GM20431 (cell line): Measurements from ENCODE around the gene PHTF2.
"Not testable (repeated sequence)": the region's sequence is repeated elsewhere in the genome, so short reads cannot be mapped to it uniquely, and the experiment has no call there.

Experiments
- in situ Hi-C: fragments of 300-500 bp; cut with MseI, MboI; formaldehyde crosslinking; loops from one replicate; pipeline ENCODE4 v1.15.0; 2020; ENCODE audit warnings: low sequenced_read_pairs; ENCODE audit not compliant: unreplicated experiment

PHTF2 gene

DNA sequence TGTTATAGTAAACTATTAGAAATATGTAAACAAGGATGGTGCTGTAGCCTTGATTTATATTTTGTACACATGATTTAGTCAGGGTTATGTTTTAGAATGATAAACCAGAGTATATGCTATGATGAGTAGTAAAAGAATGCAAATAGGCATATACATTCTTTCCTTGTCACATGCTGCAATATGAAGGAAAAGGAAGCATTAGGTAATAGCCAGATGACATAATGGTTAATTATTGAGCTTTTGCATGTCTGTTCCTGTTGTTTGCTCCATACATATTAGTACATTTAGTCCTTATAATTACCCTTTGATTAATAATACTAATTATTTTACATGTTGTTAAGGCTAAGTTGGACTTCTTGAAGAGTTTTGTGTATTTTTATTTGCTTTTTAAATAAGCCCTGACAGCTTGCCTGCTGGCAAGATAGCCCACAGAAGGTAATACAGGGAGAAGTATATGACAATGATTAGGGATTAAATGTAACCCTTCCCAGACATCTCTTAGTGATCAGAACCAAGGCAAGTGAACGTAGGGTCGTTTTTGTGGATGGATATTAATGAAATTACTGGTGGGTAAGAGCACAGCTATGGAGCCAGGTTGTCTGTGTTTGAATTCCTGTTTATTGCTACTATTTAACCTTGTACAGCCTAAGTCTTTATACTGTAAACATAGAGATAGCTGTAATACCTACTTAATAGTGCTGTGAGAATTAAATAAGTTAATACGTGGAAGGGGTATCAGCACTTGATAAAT is 68.4 kb downstream of the PHTF2 start:
- in situ Hi-C loops, result no loop called here

DNA sequence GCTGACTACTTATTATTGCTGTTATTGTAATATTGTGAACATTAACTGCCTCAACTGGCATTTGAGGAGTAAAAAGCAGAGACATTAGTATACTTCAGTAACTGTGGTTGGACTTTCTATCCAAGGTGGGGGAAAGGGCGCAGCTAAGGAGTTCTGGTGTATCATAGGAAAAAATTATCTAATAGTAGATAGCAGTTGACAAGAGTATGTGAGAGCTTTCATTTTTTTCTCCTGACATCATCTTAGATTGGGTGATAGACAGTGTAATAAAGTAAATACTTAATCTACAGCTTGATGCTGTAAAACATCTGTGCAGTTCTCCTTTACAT is 68.9 kb downstream of the PHTF2 start:
- in situ Hi-C loops, result no loop called here

DNA sequence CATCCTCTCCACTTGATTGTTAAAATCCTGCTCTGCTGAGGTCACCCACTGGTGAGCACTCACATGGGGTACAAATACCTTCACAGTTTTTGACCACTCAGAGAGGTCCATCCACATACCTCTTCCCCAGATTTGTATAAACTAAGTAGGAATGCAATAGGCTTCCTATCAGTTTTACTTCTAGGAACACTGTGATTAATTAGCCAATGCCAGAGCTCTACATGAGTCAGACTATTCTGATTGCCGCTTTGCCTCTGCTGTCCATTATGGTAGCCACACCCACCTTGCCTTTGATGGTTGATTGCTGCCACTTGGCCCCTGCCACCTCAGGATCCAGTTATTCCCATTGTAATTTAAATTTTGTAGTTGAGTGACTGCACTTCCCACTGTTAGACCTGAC is 73.7 kb downstream of the PHTF2 start:
- in situ Hi-C loops, result not testable (repeated sequence)

DNA sequence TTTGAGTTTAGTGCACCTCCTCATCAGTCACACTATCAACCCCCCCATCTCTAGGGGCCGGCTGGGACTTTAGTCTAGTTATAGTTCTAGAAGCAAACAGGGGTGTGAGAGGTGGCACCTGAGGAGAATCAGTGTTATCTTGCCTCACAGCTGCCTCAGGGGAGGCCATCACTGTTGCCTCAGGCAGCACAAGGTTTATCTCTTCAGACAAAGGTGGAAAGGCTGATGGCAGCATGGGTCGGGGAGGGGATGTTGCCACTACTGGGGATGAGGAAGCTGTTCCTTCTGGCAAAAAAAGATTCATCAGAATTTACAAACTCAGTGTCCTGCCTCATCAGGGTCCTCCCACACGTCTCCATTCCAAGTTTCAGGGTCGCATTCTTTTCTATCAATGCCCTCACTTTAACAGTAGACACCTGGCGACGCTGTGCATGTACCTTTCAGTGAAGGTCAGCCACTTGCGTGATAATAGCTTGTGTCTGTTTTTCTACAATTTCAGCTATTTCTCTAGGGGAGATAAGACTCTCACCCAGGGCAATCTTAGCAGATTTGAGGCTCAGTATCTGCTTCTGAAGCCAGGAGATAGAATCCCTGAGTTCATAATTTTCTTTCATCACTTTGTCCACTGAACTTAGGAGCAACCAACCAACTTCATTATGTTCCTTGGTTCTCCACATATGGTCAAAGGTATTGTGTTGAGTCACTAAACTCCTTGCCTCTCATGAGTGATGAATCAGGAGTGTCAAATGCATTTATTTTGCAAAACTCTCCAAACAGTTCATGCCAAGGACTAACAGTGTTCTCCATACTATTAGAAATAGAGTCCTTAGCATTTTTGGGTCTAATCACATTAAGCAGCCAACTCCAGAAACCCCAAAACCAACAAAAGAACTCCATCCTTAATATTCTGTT is 75.1 kb downstream of the PHTF2 start:
- in situ Hi-C loops, result not testable (repeated sequence)

DNA sequence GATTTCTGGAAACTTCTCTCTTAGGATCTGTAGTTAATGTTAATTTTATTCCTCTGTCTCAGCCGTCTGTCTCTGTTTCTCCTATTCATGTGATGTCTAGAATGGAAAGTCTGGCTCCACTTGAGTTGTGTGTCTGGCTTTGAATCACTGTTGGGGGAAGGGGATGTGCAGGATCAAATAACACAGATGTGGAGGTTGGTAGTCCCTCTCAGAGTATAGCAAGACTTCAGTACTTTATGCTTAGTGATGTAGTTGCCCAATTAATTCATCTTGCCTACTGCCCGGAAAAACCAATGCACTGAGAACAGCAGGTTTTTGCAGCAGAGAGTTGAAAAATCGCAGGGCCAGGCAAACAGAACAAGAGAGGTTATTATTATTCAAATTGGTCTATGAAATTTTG is 79.2 kb downstream of the PHTF2 start:
- in situ Hi-C loops, result no loop called here

DNA sequence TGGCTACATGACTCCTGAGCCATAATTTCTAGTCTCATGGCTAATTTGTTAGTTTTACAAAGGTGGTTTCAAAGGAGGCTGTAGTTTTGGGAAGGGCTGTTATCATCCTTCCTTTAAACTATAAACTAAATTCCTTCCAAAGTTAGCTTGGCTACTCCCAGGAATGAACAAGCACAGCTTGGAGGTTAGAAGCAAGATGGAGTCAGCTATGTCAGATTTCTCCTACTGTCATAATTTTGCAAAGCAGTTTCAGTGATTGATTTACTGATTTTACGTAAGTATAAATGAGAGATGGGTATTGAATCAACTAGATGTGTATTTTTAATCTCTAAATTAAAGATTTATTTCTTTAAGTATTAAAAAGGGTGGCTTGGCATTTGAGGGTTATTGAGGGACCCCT is 79.9 kb downstream of the PHTF2 start:
- in situ Hi-C loops, result no loop called here

DNA sequence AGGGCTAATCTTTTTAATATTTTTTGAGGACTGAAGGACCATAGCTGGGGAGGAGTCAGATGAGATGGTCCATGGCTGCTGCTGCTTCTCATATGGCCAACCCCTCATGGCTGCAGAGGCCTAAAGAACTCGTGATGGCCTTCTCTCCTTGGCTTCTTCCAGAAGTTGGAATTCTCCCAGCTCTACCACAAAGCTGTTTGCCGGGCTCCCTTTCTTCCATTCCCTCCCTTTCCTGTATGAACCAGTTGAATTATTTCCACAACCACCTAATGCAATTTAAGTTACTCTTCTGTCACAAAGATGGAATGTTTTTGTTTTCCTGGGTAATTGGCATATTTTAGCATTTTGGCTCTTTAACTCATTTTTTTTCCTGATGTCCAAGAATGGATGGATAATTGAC is 80.7 kb downstream of the PHTF2 start:
- in situ Hi-C loops, result no loop called here

DNA sequence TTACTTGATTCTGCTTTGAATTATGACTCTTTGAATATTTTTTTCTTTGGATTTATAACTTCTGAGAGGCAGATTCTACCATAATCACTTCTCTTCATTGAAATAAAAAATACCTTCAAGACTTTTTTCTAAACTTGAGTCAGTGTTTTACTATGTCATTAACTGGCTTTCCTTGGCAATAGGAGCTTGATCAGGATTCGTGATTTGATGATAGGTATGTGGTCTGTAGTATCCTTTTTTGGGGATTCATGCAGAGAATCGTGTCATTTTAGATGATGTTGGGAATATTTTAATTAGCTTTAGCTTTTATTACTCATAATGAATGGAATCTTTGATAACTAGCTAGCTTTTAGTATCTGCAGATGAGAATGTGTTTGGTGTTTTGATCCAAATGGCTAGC is 83.3 kb downstream of the PHTF2 start:
- in situ Hi-C loops, result no loop called here

DNA sequence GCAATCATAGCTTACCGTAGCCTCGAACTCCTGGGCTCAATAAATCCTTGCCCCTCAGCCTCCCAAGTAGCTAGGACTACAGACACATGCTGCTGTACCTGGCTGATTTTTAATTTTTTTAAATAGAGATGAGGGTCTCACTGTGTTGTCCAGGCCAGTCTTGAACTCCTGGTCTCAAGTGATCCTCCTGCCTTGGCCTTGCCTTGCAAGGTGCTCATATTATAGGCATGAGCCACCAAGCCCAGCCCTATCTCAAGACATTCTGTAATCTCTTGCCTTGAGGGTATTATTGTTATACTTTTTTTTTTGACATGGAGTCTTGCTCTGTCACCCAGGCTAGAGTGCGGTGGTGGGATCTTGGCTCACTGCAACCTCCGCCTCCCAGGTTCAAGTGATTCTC is 86.6 kb downstream of the PHTF2 start:
- in situ Hi-C loops, result no loop called here

DNA sequence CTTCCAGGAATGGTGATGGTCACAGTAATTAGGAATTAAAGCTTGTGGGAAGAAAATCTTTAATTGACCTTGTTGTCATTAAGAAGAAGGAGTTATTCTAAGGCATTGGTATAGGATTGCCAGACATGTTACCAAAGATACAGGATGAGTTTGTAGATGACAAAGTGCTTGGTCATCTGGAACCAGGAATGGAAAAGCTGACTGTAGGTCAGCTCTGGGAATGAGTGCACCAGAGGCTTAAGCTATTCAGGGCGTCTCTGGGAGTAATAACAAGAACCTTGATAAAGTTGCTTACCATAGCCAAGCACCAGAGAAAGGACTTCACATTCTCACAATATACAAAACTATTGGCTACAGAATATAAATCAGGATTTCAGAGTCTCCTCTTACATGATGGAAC is 89.0 kb downstream of the PHTF2 start:
- in situ Hi-C loops, result no loop called here

DNA sequence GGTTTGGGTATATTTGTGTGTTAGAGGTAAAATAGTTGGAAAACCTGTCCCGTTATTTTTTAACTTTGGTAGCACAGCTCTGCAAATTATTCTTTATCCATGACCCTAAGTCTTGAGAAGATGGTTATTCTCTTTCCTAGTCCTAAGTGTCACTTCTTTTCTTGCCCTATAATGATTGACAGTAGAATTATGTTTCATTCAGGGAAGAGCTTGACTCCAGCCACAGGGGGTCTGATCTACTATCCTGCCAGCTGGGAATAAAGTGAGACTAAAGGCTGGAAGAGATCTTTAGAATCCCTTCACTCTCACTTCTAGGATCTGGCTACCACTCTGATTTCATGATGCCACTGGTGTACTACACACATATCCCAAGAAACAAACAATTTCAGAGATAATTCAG is 90.4 kb downstream of the PHTF2 start:
- in situ Hi-C loops, result no loop called here

DNA sequence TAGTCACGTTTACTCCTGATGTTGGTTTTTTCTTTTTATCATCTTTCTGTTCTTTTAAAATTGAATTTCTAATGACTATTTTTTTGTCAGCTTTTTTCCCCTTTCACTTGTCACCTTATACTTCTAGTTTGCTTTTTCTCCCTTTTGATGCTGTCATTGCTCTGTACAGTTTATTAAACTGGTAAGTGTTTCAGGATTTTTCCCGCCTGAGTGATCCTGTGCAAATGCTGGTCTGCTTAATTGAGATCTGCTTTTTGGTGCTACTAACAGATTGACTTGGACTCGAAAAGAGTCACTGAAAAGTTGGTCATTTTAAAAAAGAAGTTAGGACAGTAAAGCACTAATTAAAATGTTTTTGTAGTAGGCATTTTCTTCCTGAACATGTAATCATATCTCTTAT is 95.2 kb downstream of the PHTF2 start:
- in situ Hi-C loops, result no loop called here

DNA sequence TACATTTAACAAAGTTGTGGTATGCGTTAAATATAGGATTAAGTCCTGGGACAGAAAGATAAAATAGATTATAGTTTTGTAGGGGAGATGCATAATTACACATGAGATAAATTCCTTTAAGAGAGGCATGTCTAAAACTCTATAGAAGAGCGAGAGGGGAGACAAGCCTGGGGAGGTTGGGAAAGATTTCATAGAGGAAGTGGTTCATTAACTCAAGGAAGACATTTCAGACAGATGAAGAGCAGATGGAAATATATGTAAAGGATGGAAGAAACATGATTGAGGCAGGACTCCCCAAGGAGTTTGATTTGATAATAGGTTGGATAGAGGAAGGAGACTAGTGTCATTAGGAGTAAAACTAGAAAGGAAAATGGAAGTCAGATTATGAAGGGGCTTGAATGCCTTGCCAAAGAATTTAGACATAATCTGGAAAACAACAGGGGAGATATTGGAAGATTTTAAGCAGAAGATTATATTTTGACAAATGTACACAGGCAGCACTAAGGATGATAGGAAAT is 96.1 kb downstream of the PHTF2 start:
- in situ Hi-C loops, result no loop called here

DNA sequence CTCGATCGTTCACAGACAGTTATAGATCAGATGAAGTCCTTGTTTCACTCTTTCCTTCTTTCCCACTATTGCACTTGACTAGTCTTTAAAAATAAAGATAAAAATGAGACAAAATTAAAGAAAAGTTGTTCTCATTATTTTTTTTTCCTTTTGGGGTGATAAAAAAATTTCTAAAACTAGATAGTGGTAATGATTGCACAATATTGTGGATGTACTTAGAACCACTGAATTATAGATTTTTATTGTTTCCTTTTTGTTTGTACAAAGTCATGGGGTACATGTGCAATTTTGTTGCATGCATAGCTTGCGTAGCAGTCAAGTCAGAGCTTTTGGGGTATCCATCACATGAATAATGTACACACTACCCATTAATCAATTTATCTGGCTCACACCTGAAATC is 97.3 kb downstream of the PHTF2 start:
- in situ Hi-C loops, result no loop called here

DNA sequence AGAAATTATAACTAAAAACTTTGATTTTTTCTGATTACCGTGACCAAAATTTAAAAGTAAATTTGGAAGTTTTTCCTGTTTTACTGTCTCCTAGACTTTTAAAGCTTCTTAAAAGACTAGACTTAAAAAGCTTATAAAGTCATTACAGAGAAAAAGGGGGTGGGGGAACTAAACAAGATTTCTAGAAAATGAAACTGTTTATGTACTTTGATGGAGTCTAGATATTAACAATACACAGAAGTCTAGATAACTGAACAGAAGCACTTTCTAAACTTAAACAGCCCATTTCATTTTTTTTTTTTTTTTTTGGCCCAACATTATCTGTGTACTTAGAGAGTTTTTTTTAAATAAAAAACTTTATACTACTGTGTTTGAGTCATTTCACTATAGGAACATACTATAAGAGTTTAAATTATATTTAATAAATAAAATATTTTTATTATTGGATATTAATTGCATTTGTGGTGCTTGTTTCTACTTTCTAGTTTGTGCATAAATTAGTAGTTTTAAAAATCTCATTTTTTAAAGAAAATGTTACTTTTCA is 98.5 kb downstream of the PHTF2 start:
- in situ Hi-C loops, result no loop called here

DNA sequence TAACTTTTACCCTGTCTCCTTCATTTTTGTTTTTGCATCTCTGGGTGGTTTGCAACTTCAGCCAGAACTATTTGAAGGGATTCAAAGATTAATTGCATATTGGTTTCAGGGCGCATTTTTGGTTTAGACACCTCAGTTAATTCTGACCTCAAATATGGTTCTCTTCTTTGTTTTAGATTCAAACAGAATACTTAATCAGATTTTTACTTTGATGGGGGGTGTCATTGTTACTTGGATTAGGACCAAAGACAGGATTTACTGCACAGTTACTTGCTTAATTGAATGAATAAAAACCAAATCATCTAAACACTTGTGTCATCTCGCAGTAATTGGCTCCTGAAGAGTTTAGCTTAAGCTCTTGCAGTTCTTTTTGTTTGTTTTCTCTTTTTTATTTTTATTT is 100.9 kb downstream of the PHTF2 start:
- in situ Hi-C loops, result no loop called here

DNA sequence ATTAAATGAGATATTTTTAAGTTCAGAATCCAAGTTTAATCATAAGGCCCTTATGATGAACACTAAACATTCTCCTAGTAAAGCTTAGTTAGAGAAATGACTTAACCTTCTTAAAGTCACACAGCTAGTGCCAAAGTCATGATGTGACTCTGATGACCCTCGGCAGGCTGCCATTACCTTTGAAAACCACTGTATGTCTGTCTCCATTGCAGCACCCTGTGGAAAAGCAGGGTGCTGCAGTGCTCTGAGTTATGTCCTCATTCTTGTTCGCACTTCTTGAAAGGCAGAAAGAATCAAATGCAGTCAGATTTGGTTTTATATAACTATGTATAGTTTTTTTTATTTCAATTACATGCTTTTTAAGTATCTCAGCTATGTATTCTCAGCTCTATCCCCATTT is 105.0 kb downstream of the PHTF2 start:
- in situ Hi-C loops, result no loop called here

DNA sequence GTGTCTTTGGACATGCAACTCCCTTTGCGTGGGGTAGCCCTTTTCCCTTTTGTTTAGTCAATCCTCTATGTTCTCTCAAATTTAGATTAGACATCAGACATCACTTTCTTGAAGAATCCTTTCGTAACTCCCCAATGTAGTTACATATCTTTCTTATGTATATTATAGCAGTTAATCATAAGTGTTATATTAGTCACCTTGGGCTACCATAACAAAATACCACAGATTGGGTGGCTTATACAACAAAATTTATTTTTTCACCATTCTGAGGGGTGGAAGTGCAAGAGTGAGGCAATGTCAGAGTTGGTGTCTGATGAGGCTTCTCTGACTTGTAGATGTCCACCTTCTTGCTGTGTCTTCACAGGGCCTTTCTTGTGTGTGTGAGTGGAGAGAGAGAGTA is 105.7 kb downstream of the PHTF2 start:
- in situ Hi-C loops, result no loop called here

DNA sequence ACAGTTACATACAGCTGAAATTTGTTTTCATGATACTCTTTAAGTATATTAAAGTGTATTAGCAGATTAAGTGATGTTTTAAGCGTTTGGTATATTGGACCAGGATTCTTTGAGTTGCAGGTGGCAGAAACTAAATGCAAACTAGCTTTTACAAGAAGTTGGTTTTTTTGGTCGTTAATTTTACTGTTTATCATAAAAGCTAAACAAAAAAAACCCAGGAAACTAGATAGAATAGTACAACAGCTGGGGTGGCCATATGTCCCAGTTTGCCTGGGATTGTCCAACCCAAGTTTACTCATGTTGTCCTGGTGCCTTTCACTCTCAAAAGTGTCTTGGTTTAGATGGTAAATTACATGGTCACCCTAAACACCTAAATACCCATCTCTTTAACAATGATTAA is 108.7 kb downstream of the PHTF2 start:
- in situ Hi-C loops, result no loop called here

DNA sequence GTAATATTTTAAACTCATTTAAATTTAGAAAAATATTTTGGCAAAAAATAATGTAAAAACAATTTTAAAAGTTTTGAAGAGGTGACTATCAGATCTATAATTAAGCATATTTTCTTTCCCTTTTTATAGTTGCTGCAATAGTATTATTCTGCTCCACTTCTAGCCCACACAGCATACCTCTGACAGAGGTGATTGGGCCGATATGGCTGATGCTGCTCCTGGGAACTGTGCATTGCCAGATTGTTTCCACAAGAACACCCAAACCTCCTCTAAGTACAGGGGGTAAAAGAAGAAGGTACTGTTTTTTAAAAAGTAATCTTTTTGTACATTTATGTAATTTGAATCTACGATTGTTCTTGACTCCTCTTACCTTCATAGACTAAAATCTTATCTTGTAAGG is 110.1 kb downstream of the PHTF2 start:
- in situ Hi-C loops, result no loop called here

DNA sequence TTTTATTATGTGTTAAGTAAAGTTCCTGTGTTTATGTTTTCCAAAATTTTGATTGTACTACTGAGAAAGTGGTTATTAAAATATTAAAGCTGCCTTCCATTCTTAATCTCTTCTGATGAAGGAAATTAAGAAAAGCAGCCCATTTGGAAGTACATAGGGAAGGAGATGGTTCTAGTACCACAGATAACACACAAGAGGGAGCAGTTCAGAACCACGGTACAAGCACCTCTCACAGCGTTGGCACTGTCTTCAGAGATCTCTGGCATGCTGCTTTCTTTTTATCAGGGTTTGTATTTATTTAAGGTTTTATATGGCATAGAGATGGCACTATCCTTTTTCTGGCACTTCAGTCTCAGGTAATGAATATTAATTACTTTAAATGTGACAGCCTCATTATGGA is 111.6 kb downstream of the PHTF2 start:
- in situ Hi-C loops, result no loop called here
